Effector CD8-positive, alpha-beta T cell (primary cell): ENCODE data around the gene GABRG3.

ENCODE experiments used
- DNase-seq: peaks from one replicate; lab custom pipeline; 2025; lab: John Stamatoyannopoulos, UW

Gene GABRG3

GRCh38 chr15:27576576-27576975 is 605.6 kb downstream of the GABRG3 start:
- no peak for DNase-seq

- no peak for DNase-seq
These were observed 608.8 kb downstream of the GABRG3 start for GRCh38 chr15:27579738-27580137.

- DNase-seq = no peak
These were observed 611.9 kb downstream of the GABRG3 start for GRCh38 chr15:27582726-27583410.

GRCh38 chr15:27583651-27584050 is 612.7 kb downstream of the GABRG3 start:
- DNase-seq = no peak

- DNase-seq = no peak
These were observed 614.2 kb downstream of the GABRG3 start for GRCh38 chr15:27585041-27585640.

- DNase-seq = no peak
These were observed 616.8 kb downstream of the GABRG3 start for GRCh38 chr15:27587810-27588209.

- DNase-seq = no peak
These were observed 618.3 kb downstream of the GABRG3 start for GRCh38 chr15:27589260-27589659.

GRCh38 chr15:27589782-27590181 is 618.8 kb downstream of the GABRG3 start:
- no peak for DNase-seq
